Keratinocyte (primary cell): ENCODE results near the gene SEC14L2.

ENCODE experiments used
- CTCF ChIP-seq, 3 experiments: IDR thresholded peaks in 1 of 3; conservative IDR thresholded peaks in 1 of 3; optimal IDR thresholded peaks in 1 of 3; 2 replicates in 2 of 3; 3 replicates in 1 of 3; pipeline versions ENCODE3 to v1.5.1; 2011; ENCODE audit warnings: low read length in 3 of 3, mild to moderate bottlenecking in 3 of 3, moderate library complexity in 2 of 3, control low read depth in 1 of 3, inconsistent platforms in 1 of 3; ENCODE audit not compliant: insufficient read depth in 2 of 3; ENCODE audit errors: extremely low read depth in 1 of 3
- EZH2 ChIP-seq: IDR thresholded peaks from one replicate; pipeline ENCODE4 v1.6.1; 2012; ENCODE audit warnings: inconsistent platforms, mild to moderate bottlenecking, low read length, moderate library complexity

- TF ChIP-seq CTCF (optimal IDR thresholded peaks at IDR 0.05 in 1 of 3, IDR thresholded peaks at IDR 0.05 in 1 of 3, conservative IDR thresholded peaks at IDR 0.05 in 1 of 3; ENCODE audit: extremely low read depth in 1 of 3, insufficient read depth in 2 of 3, low read length in 3 of 3) (no peak), EZH2 (no peak)
These were observed 3.5 kb upstream of the SEC14L2 start for GRCh38 chr22:30393322-30393680.
